ENCODE results near the gene NFE2L1.
A peak's percentile ranks its signal among the peaks of the same experiment; 100 is the strongest.
"Not testable (repeated sequence)": the region's sequence is repeated elsewhere in the genome, so short reads cannot be mapped to it uniquely, and the experiment has no call there.

NFE2L1 gene

DNA sequence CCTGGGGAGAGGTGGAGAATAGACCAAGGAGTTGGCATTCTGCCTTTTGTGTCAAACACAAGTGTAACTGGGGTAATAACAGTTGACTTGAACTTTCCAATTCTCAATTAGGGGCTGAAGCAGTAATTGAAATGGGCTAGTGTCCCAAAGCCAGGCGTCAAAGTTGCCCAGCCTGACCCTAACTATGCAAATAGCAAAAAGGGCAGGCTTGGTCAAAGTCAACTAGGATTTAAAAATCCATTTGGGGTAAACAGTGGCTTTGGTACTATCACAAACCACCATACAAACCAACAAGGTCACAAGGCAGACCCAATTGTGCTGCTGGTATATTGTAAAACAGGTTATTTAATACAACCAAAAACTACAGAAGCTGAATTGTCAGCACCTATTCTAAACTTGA lies 18.0 kb downstream of the NFE2L1 start:
- no peak overlapping the region for H3K27ac ChIP-seq (ENCODE audit: low read depth, low read length)
- no peak overlapping the region for H2AK5ac ChIP-seq (ENCODE audit: low read length)
- WGBS (ENCODE audit: extremely low coverage, insufficient coverage, low lambda C conversion rate): no CpG with 5 or more reads among the region's 1 CpG
- H4K5ac ChIP-seq (ENCODE audit: low read length): no peak overlapping the region
- H3K18ac ChIP-seq (ENCODE audit: low read length): no peak overlapping the region
- no peak overlapping the region for H3K4me2 ChIP-seq (ENCODE audit: low read length)
- H3K27me3 ChIP-seq (ENCODE audit: insufficient read depth, low read length, poor library complexity): no peaks in the 10 kb centered on the region
- no peak overlapping the region for H2BK120ac ChIP-seq (ENCODE audit: low read depth, low read length)
- no peak overlapping the region for H3K56ac ChIP-seq (ENCODE audit: low read length)
- no peak overlapping the region for H2BK5ac ChIP-seq (ENCODE audit: low read length)
- no peak overlapping the region for H3K4ac ChIP-seq (ENCODE audit: low read depth, low read length)
- no peak overlapping the region for H3K4me3 ChIP-seq (ENCODE audit: low read length)
- H2BK15ac ChIP-seq (replicated peaks; ENCODE audit: low read depth): no peak overlapping the region
- DNase-seq: no peak
- H3K9ac ChIP-seq (ENCODE audit: low read length): no peak overlapping the region
- H3K4me1 ChIP-seq (ENCODE audit: control insufficient read depth, low read depth, low read length): no peaks in the 10 kb centered on the region
- no peaks in the 10 kb centered on the region for H3K79me1 ChIP-seq (ENCODE audit: low read length)
- peaks cover 9% of the 10 kb centered on the region for H3K36me3 ChIP-seq (ENCODE audit: control insufficient read depth, insufficient read depth, low read length)
- no peak overlapping the region for H4K8ac ChIP-seq (ENCODE audit: low read depth, low read length)
- H3K23ac ChIP-seq (ENCODE audit: low read length): no peak overlapping the region
- no peaks in the 10 kb centered on the region for H3K79me2 ChIP-seq (ENCODE audit: control insufficient read depth, insufficient read depth, low read length)

DNA sequence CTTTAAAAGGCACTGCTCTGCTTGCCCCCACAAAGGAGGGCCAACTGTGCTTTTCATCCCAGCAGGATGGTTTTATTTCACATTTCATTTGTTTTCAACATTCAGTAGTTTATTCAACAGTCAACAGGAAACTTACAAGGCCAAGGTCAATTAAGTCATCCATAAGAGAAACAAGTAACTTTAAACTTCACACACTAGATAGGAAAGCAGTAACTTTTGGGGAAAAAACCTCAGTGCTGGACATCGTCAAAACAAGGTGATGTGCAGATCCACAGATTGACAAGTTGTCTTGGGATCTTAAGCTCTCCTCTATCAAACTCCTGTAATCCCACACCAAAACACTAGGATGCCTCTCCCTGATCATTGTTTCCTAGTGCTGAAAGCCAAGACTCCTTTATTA lies 18.5 kb downstream of the NFE2L1 start:
- no peak overlapping the region for H3K27ac ChIP-seq (ENCODE audit: low read depth, low read length)
- no peak overlapping the region for H3K56ac ChIP-seq (ENCODE audit: low read length)
- no peak overlapping the region for H3K4me3 ChIP-seq (ENCODE audit: low read length)
- no peak overlapping the region for H2BK15ac ChIP-seq (replicated peaks; ENCODE audit: low read depth)
- no peaks in the 10 kb centered on the region for H3K4me1 ChIP-seq (ENCODE audit: control insufficient read depth, low read depth, low read length)
- no peak overlapping the region for H3K4me2 ChIP-seq (ENCODE audit: low read length)
- H3K79me2 ChIP-seq (ENCODE audit: control insufficient read depth, insufficient read depth, low read length): no peaks in the 10 kb centered on the region
- H3K36me3 ChIP-seq (ENCODE audit: control insufficient read depth, insufficient read depth, low read length): peaks cover 12% of the 10 kb centered on the region
- H2BK5ac ChIP-seq (ENCODE audit: low read length): no peak overlapping the region
- no peaks in the 10 kb centered on the region for H3K27me3 ChIP-seq (ENCODE audit: insufficient read depth, low read length, poor library complexity)
- no peak overlapping the region for H4K8ac ChIP-seq (ENCODE audit: low read depth, low read length)
- DNase-seq: no peak
- no peak overlapping the region for H3K23ac ChIP-seq (ENCODE audit: low read length)
- no peak overlapping the region for H4K5ac ChIP-seq (ENCODE audit: low read length)
- no peak overlapping the region for H3K4ac ChIP-seq (ENCODE audit: low read depth, low read length)
- no peak overlapping the region for H2BK120ac ChIP-seq (ENCODE audit: low read depth, low read length)
- H3K18ac ChIP-seq (ENCODE audit: low read length): no peak overlapping the region
- no peaks in the 10 kb centered on the region for H3K79me1 ChIP-seq (ENCODE audit: low read length)
- H3K9ac ChIP-seq (ENCODE audit: low read length): no peak overlapping the region
- no peak overlapping the region for H2AK5ac ChIP-seq (ENCODE audit: low read length)
- no CpG with 5 or more reads among the region's 1 CpG for whole genome bisulfite sequencing (ENCODE audit: extremely low coverage, insufficient coverage, low lambda C conversion rate)

DNA sequence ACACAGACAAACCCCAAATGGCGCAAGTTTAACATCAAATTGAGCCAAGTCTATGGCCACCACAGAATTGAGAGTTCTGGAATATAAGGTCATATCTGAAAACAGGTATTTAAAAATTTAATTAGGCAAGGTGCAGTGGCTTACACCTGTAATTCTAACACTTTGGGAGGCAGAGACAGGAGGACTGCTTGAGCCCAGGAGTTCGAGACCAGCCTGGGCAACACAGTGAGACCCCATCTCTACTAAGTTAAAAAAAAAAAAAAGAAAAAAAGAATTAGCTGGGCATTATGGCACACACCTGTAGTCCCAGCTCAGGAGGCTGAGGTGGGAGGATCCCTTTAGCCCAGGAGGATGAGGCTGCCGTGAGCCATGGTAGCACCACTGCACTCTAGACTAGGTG lies 19.1 kb downstream of the NFE2L1 start:
- H3K27ac ChIP-seq (ENCODE audit: low read depth, low read length): no peak overlapping the region
- H3K4ac ChIP-seq (ENCODE audit: low read depth, low read length): no peak overlapping the region
- no peak overlapping the region for H2BK120ac ChIP-seq (ENCODE audit: low read depth, low read length)
- no CpG with 5 or more reads among the region's 3 CpGs for WGBS (ENCODE audit: extremely low coverage, insufficient coverage, low lambda C conversion rate)
- no peaks in the 10 kb centered on the region for H3K4me1 ChIP-seq (ENCODE audit: control insufficient read depth, low read depth, low read length)
- H2AK5ac ChIP-seq (ENCODE audit: low read length): no peak overlapping the region
- H3K79me2 ChIP-seq (ENCODE audit: control insufficient read depth, insufficient read depth, low read length): no peaks in the 10 kb centered on the region
- no peak overlapping the region for H3K18ac ChIP-seq (ENCODE audit: low read length)
- H4K5ac ChIP-seq (ENCODE audit: low read length): no peak overlapping the region
- H2BK5ac ChIP-seq (ENCODE audit: low read length): no peak overlapping the region
- no peak overlapping the region for H3K4me2 ChIP-seq (ENCODE audit: low read length)
- H3K23ac ChIP-seq (ENCODE audit: low read length): no peak overlapping the region
- H3K56ac ChIP-seq (ENCODE audit: low read length): no peak overlapping the region
- no peak overlapping the region for H2BK15ac ChIP-seq (replicated peaks; ENCODE audit: low read depth)
- H3K36me3 ChIP-seq (ENCODE audit: control insufficient read depth, insufficient read depth, low read length): peaks cover 12% of the 10 kb centered on the region
- H3K4me3 ChIP-seq (ENCODE audit: low read length): no peak overlapping the region
- no peaks in the 10 kb centered on the region for H3K27me3 ChIP-seq (ENCODE audit: insufficient read depth, low read length, poor library complexity)
- no peak overlapping the region for H3K9ac ChIP-seq (ENCODE audit: low read length)
- no peaks in the 10 kb centered on the region for H3K79me1 ChIP-seq (ENCODE audit: low read length)
- DNase-seq: no peak
- H4K8ac ChIP-seq (ENCODE audit: low read depth, low read length): no peak overlapping the region

- H3K18ac ChIP-seq (ENCODE audit: low read length); H2BK15ac ChIP-seq (replicated peaks; ENCODE audit: low read depth); H3K79me2 ChIP-seq (ENCODE audit: control insufficient read depth, insufficient read depth, low read length); H3K4me3 ChIP-seq (ENCODE audit: low read length); H3K4me1 ChIP-seq (ENCODE audit: control insufficient read depth, low read depth, low read length); H3K4ac ChIP-seq (ENCODE audit: low read depth, low read length); H2BK120ac ChIP-seq (ENCODE audit: low read depth, low read length); H2BK5ac ChIP-seq (ENCODE audit: low read length); H3K9ac ChIP-seq (ENCODE audit: low read length); H3K79me1 ChIP-seq (ENCODE audit: low read length); H3K27me3 ChIP-seq (ENCODE audit: insufficient read depth, low read length, poor library complexity); H4K5ac ChIP-seq (ENCODE audit: low read length); H3K23ac ChIP-seq (ENCODE audit: low read length); DNase-seq; H4K8ac ChIP-seq (ENCODE audit: low read depth, low read length); H3K56ac ChIP-seq (ENCODE audit: low read length); H3K4me2 ChIP-seq (ENCODE audit: low read length); H3K27ac ChIP-seq (ENCODE audit: low read depth, low read length); H2AK5ac ChIP-seq (ENCODE audit: low read length): not testable (repeated sequence)
- peaks cover 11% of the 10 kb centered on the region for H3K36me3 ChIP-seq (ENCODE audit: control insufficient read depth, insufficient read depth, low read length)
- no CpG with 5 or more reads among the region's 2 CpGs for WGBS (ENCODE audit: extremely low coverage, insufficient coverage, low lambda C conversion rate)
These were observed 19.6 kb downstream of the NFE2L1 start for GRCh38 chr17:48067808-48068207.

DNA sequence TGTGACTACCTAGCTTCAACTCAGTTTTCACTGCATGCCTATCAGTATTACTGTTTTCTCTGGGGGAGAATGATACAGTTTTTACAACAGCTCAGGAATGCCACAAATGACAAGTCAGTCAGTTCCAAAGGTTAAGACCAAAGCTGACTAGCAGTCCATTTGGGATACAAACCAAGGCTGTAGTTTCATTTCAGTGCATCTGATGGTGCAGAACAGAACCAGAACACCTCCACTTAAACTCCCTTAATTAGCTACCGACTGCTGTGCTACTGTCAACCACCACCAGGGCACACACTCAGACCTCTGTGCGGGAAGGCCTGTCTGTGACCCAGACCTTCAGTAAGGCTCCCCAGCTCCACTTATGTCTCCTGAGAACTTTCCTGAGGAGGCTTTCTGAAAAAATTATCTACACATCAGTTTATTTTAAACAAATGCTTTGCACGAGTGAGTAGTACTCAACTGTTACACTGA lies 20.4 kb downstream of the NFE2L1 start:
- Histone ChIP-seq H3K4me3 (ENCODE audit: low read length) (no peak overlapping the region), H3K9ac (ENCODE audit: low read length) (no peak overlapping the region), H3K27me3 (ENCODE audit: insufficient read depth, low read length, poor library complexity) (no peaks in the 10 kb centered on the region), H3K4ac (ENCODE audit: low read depth, low read length) (no peak overlapping the region), H3K56ac (ENCODE audit: low read length) (no peak overlapping the region), H3K4me2 (ENCODE audit: low read length) (no peak overlapping the region), H3K4me1 (ENCODE audit: control insufficient read depth, low read depth, low read length) (no peaks in the 10 kb centered on the region), H2BK15ac (replicated peaks; ENCODE audit: low read depth) (no peak overlapping the region), H2BK120ac (ENCODE audit: low read depth, low read length) (no peak overlapping the region), H3K36me3 (ENCODE audit: control insufficient read depth, insufficient read depth, low read length) (peaks cover 13% of the 10 kb centered on the region), H3K27ac (ENCODE audit: low read depth, low read length) (no peak overlapping the region), H3K23ac (ENCODE audit: low read length) (no peak overlapping the region), H2BK5ac (ENCODE audit: low read length) (no peak overlapping the region), H3K18ac (ENCODE audit: low read length) (no peak overlapping the region), H4K8ac (ENCODE audit: low read depth, low read length) (no peak overlapping the region), H3K79me1 (ENCODE audit: low read length) (no peaks in the 10 kb centered on the region), H4K5ac (ENCODE audit: low read length) (no peak overlapping the region), H3K79me2 (ENCODE audit: control insufficient read depth, insufficient read depth, low read length) (no peaks in the 10 kb centered on the region), H2AK5ac (ENCODE audit: low read length) (no peak overlapping the region)
- DNase-seq: peak; percentile 70
- WGBS (ENCODE audit: extremely low coverage, insufficient coverage, low lambda C conversion rate): no CpG with 5 or more reads among the region's 3 CpGs

DNA sequence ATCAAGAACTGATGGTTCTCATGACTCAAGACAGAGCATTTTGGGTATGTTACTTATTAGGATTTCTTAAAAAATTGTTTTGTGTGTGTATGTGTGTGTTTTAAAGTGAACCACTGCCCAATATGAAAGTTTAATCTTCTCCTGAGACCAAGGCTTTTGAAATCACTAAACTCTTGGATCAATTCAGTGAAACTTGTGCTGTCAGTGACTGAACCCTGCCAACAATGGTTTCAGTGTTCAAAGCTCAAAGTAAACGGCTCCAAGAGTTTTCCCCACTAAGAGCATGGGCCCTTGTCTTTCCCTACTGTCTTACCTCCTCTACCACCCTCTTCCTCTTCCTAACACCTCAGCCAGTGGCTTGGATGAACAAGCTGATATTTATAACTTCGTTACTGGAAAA lies 22.0 kb downstream of the NFE2L1 start:
- H3K4me1 ChIP-seq (ENCODE audit: control insufficient read depth, low read depth, low read length): no peaks in the 10 kb centered on the region
- no peak for DNase-seq
- no peak overlapping the region for H3K4me2 ChIP-seq (ENCODE audit: low read length)
- no peak overlapping the region for H4K8ac ChIP-seq (ENCODE audit: low read depth, low read length)
- no peak overlapping the region for H2BK15ac ChIP-seq (replicated peaks; ENCODE audit: low read depth)
- no peaks in the 10 kb centered on the region for H3K79me2 ChIP-seq (ENCODE audit: control insufficient read depth, insufficient read depth, low read length)
- no peak overlapping the region for H2AK5ac ChIP-seq (ENCODE audit: low read length)
- no peak overlapping the region for H4K5ac ChIP-seq (ENCODE audit: low read length)
- H3K27ac ChIP-seq (ENCODE audit: low read depth, low read length): no peak overlapping the region
- H3K4ac ChIP-seq (ENCODE audit: low read depth, low read length): no peak overlapping the region
- no peak overlapping the region for H3K56ac ChIP-seq (ENCODE audit: low read length)
- H3K23ac ChIP-seq (ENCODE audit: low read length): no peak overlapping the region
- H3K9ac ChIP-seq (ENCODE audit: low read length): no peak overlapping the region
- H3K36me3 ChIP-seq (ENCODE audit: control insufficient read depth, insufficient read depth, low read length): peaks cover 11% of the 10 kb centered on the region
- no CpG with 5 or more reads among the region's 2 CpGs for WGBS (ENCODE audit: extremely low coverage, insufficient coverage, low lambda C conversion rate)
- no peak overlapping the region for H2BK120ac ChIP-seq (ENCODE audit: low read depth, low read length)
- no peak overlapping the region for H3K4me3 ChIP-seq (ENCODE audit: low read length)
- H3K79me1 ChIP-seq (ENCODE audit: low read length): no peaks in the 10 kb centered on the region
- H3K18ac ChIP-seq (ENCODE audit: low read length): no peak overlapping the region
- no peak overlapping the region for H2BK5ac ChIP-seq (ENCODE audit: low read length)
- H3K27me3 ChIP-seq (ENCODE audit: insufficient read depth, low read length, poor library complexity): no peaks in the 10 kb centered on the region
